ENCODE measurements around the gene KREMEN1. TPM values are rescaled to one million over a fixed set of nuclear protein-coding genes. Genes with fewer than 3 reads are reported as not detected.
"Not testable (repeated sequence)": the region's sequence is repeated elsewhere in the genome, so short reads cannot be mapped to it uniquely, and the experiment has no call there.

The KREMEN1 gene
- total RNA-seq, 1 donor from 2014 or later, result not detected

DNA sequence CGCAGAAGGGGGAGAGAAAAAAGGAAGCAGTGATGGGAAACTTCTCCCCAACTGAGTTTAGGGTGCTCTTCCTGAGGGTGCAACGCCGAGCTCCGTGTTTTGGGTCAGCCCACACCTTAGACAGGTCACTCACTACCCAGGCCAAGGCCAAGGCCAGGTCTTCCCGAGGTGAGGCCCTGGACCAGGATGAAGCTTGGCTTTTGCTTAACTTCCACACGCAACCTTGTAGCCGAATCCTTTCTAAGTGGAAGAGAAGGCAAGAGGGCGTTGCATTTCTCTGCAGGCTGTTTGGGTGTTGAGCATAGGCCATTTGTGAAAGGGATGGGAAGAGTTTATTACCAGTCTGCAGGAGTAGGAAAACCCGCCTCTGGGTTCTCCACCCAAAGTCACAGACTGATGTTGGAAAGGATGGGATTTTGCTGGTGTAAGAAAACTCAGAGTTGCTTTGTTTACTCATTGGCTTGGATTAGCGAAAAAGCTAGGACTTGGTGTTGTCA is 1.5 kb downstream of the KREMEN1 start:
- intact Hi-C loops (cut with micrococcal nuclease), result loop anchor here (1.0 kb wide), 1 partner anchor 1155 kb away; the partner anchor contains the start of gene PITPNB

- intact Hi-C loops (cut with micrococcal nuclease), result no loop called here
Observed at GRCh38 chr22:29078036-29078868, 5.4 kb downstream of the KREMEN1 start.

DNA sequence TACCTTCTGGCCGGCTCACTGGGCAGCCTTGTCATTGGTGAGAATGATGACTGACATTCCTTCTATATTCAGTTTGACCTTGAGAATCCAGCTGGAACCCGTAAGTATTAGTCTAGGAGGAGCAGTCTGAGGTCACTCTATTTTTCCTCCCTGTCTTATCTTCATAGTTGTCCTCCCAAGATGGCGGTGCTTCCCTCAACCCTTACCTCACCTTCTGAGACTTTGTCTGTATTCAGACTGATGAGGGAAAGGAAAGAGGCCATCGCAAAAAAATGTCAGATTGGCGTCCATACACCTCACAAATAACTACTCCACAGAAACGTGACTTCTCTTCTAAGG is 6.0 kb downstream of the KREMEN1 start:
- intact Hi-C loops (cut with micrococcal nuclease), result no loop called here

GRCh38 chr22:29079218-29079901 is 6.5 kb downstream of the KREMEN1 start:
- intact Hi-C loops (cut with micrococcal nuclease), result no loop called here

DNA sequence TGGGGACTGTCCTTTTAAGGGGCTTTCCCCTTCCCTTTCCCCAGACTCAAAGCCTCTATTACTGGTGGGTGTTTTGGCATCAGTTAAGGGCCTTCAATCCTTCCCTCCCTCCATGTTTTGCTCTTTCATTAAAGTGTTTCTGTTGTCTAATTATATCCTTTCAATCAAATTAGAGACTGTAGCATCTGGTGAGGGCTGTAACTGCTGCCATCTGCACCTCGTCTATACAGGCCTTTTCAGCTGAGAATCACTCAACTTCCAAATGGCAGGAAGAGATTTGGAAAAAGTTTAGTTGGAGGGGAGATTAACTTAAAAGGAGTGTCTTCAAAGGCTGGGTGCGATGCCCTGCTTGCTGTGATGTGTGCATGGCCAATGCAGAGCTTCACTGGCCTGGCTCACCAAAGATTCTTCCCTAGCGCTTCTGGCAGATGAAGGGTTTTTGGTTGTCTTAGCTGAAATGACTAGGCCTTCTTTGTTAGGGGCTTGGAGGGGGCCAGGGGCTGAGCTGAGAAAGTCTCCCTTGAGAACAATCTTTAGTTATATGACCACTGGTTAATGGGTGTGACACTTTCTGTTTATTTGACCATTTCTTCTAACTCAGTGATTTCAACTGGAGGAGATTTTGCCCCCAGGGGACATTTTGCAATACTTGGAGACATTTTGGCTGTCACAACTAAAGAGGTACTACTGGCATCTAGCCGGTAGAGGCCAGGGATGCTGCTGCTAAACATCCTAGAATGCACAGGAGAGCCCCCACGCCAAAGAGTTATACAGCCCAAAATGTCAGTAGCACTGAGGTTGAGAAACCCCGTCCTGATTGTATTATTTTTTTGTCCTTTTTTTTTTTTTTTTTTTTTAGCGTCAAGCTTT is 7.5 kb downstream of the KREMEN1 start:
- intact Hi-C loops (cut with micrococcal nuclease), result no loop called here

DNA sequence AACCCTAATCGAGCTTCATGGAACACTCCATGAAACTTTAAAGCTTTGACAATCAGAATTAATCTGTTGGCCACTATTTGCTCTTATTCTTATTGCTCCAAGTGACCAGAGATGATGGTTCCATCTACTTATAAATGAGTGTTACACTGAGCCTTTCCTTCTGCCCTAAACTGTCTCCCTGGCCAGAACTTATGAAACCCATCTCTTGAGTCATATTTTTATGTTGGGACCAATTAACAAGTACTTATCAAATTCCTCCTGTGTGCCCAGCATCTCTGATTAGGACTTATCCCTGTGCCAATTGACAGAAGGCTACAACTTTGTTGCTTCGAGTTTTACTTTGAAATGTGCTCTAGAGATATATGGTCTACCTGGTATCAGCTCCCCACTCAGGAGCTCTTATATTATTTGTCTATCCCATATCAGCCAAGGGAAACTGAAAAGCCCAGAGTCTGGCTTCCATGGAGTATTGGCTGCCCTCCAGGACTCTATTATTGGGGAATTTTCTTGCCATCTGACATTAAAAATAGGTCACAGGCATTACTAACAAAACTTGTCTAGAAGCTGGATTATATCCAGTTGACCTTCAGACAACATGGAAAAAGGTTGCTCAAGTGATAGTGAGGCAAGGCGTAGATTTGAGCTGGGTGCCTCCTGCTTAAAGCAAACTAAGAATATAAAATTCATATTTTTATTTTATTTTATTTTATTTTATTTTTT is 8.8 kb downstream of the KREMEN1 start:
- intact Hi-C loops (cut with micrococcal nuclease), result no loop called here

GRCh38 chr22:29082826-29083545 is 10.2 kb downstream of the KREMEN1 start:
- intact Hi-C loops (cut with micrococcal nuclease), result no loop called here

- intact Hi-C loops (cut with micrococcal nuclease), result not testable (repeated sequence)
Observed at GRCh38 chr22:29083576-29083932, 10.7 kb downstream of the KREMEN1 start.

DNA sequence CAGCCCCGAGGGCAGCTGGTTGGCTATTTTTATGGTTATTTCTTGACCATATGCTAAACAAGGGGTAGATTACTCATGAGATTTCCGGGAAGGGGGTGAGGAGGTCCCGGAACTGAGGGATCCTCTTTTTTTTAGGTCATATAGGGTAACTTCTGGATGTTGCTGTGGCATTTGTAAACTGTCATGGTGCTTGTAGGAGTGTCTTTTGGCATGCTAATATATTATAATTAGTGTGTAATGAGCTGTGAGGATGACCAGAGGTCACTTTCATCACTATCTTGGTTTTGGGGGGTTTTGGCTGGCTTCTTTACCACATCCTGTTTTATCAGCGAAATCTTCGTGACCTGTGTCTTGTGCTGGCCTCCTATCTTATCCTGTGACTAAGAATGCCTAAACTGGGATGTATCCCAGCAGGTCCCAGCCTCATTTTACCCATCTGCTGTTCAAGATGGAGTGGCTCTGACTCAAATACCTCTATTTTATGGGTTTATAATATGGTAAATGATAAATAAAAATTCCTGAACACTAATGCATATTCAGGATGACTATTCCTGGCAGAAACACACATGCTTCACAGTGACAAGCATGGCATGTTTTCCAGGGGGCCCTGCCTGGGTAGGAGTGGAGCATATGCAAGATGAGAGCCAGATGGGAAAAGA is 11.2 kb downstream of the KREMEN1 start:
- intact Hi-C loops (cut with micrococcal nuclease), result no loop called here

GRCh38 chr22:29087012-29087411 is 14.2 kb downstream of the KREMEN1 start:
- intact Hi-C loops (cut with micrococcal nuclease), result no loop called here

- intact Hi-C loops (cut with micrococcal nuclease), result no loop called here
Observed at GRCh38 chr22:29088809-29089208, 16.0 kb downstream of the KREMEN1 start.

DNA sequence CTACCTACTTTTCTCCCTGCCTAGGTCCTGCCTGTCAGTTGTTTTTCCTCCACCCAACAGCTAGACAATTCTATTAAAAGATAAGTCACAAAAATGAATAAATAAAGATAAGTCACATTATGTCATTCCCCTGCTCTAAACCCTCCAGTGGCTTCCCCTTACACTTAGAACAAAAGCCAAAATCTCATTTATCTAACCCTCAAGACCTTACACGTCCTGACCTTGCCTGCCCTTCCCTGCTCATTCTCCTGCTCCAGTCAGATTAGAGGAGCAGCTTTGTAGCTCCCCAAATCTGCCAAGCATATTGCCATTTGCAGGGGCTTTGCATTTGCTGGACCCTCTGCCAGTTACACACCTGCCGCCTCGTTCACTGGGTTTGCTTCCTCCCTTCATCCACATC is 16.7 kb downstream of the KREMEN1 start:
- intact Hi-C loops (cut with micrococcal nuclease), result no loop called here

DNA sequence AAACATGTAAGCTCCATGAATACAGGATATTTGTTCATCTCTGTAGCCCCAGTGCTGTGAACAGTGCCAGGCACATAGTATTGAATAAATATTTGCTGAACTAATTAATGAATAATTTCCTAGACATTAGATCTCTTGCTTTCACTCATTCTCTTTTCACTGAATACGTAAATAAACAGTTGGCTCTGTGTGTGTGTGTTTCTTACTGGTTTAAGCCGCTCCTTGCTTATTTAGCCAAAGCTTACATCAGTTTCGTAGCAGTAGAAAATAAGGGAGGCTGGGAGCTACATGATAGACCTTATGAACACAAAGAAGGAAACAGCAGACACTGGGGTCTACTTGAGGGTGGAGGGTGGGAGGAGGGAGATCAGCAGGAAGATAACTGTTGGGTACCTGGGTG is 17.2 kb downstream of the KREMEN1 start:
- intact Hi-C loops (cut with micrococcal nuclease), result no loop called here

GRCh38 chr22:29092243-29092642 is 19.4 kb downstream of the KREMEN1 start:
- intact Hi-C loops (cut with micrococcal nuclease), result no loop called here

GRCh38 chr22:29093030-29093429 is 20.2 kb downstream of the KREMEN1 start:
- intact Hi-C loops (cut with micrococcal nuclease), result no loop called here

DNA sequence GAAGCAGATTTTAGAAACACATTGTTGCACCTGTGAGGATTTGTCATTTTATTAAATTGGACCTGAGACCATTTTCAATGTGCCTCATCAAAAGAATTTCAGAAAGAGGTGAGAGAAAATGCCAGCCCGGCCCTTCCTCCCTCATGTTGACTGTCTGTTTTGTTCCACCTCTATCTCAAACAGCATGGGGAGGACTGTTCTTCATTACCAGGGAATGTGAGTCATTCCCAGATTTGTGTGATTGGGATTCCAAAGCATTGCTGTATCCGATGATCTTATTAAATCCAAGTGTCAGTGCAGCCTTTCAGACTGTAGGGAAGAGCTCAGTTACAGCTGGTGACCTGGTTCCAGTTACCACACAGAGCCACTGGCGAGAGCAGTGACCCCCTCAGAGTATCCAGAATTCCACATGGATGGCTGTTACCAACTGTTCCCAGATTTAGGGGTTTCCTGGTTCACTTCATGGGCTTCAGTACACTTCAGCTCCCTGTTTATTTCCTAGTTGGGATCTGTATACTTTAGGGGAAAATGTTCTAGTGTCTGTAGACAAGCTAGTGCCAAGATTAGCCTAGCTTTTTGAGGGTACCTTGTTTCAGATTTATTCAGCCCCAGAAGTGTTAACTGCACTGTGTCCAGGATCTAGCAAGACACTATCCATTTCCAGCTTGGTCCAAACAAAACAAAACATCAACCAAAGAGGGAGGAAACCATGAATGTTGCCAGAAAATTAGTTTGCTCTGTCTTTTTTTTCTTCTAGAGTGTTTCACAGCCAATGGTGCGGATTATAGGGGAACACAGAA is 20.9 kb downstream of the KREMEN1 start:
- intact Hi-C loops (cut with micrococcal nuclease), result no loop called here

- intact Hi-C loops (cut with micrococcal nuclease), result no loop called here
Observed at GRCh38 chr22:29095459-29095858, 22.6 kb downstream of the KREMEN1 start.

DNA sequence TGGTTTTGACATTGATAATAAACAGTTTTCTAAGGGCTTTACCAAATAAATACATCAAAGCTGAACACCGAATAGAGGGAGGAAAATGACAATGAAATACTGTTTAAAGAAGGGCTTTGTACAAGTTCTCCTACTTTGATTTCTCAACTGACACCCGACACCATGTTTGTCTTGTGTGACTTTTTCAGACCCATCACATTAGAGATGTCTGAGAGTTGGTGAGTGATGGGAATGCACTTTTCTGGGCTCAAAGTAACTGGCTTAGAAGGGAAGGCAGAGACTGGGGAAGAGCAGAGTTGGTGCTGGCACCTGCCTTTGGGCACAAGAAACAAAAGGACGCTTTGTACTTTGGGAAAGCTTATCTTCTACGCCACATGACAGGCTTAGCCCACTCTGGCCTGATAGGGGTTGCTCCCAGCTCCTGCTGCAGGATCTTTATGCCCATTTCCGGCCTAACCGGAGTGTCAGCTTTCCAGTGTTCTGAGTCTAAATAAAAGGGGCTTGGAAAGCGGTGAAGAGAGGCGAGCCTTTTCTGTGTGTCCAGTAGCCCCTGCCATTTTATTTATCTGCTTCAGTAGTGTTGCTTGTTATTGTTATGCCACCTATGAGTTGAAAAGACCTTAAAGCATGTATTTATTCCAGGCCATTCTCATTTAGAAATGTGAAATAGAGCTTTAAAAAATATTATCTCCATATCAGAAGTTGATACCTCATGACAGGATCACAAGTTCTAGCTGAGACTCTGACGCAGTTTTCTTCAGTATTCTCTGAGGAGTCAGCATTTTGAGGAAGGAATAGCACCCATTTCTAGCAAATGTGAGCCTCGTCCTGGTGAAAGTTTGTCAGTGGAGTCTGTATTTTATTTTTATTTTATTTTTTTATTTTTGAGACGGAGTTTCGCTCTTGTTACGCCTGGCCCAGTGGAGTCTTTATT is 24.2 kb downstream of the KREMEN1 start:
- intact Hi-C loops (cut with micrococcal nuclease), result no loop called here

Data from T-helper 1 cell treated with Interleukin-12 subunit alpha and Interleukin-12 subunit beta and Interleukin-4 antibody, amounts not matched to agents 30 ng/mL and 1 ng/mL, for 36 hours (primary cell).